Fibroblast of pulmonary artery (primary cell): ENCODE measurements around the gene CTNNA2.

Experiments used
- DNase-seq: peaks from one replicate; pipeline ENCODE4 v3.0.0-alpha.2; 2010; ENCODE audit warnings: low read depth
- H3K4me3 ChIP-seq: replicated peaks from 2 replicates; pipeline ENCODE4 v1.5.1; 2011; ENCODE audit warnings: low read depth, mild to moderate bottlenecking, control low read depth, low read length, moderate library complexity
- CTCF ChIP-seq: IDR thresholded peaks from 2 replicates; pipeline ENCODE4 v1.5.1; 2011; ENCODE audit warnings: mild to moderate bottlenecking, control low read depth, low read length, inconsistent platforms; ENCODE audit errors: missing control alignments

The CTNNA2 gene

GRCh38 chr2:79996709-79997108, 483.9 kb downstream of the CTNNA2 start:
- no peak for TF ChIP-seq CTCF
- no peak overlapping the region for H3K4me3 ChIP-seq
- no peak for DNase-seq

GRCh38 chr2:80001701-80002101, 488.9 kb downstream of the CTNNA2 start:
- DNase-seq = peak; percentile 6
- no peak overlapping the region for H3K4me3 ChIP-seq
- TF ChIP-seq CTCF = no peak

- no peak overlapping the region for H3K4me3 ChIP-seq
- TF ChIP-seq CTCF = no peak
- DNase-seq = no peak
These were observed 489.3 kb downstream of the CTNNA2 start for GRCh38 chr2:80002112-80002511.

- DNase-seq = no peak
- no peak overlapping the region for H3K4me3 ChIP-seq
- TF ChIP-seq CTCF = no peak
These were observed 489.8 kb downstream of the CTNNA2 start for GRCh38 chr2:80002568-80003157.

GRCh38 chr2:80007777-80008503, 495.1 kb downstream of the CTNNA2 start:
- H3K4me3 ChIP-seq = no peak overlapping the region
- no peak for TF ChIP-seq CTCF
- no peak for DNase-seq

GRCh38 chr2:80008596-80008995, 495.7 kb downstream of the CTNNA2 start:
- no peak for DNase-seq
- H3K4me3 ChIP-seq = no peak overlapping the region
- TF ChIP-seq CTCF = no peak

GRCh38 chr2:80009211-80009610, 496.4 kb downstream of the CTNNA2 start:
- TF ChIP-seq CTCF = no peak
- DNase-seq = no peak
- H3K4me3 ChIP-seq = no peak overlapping the region
